M059J (cell line): ENCODE data around the gene ZNF236. TPM values are rescaled to one million over a fixed set of nuclear protein-coding genes. Genes with fewer than 3 reads are reported as not detected.
"Not testable (repeated sequence)": the region's sequence is repeated elsewhere in the genome, so short reads cannot be mapped to it uniquely, and the experiment has no call there.

Experiments used
- DNase-seq: peaks from one replicate; pipeline ENCODE4 v3.0.0-alpha.2; 2012; ENCODE audit warnings: low read depth
- total RNA-seq: library from RNA; depleted of rRNA; stranded (reverse); fragments of >200 nt; shearing (Covaris generic); gene quantifications from 2 replicates; pipeline ENCODE4 v1.2.3, GENCODE V29; 2014; rRNA removed

Gene ZNF236
- 3.6 and 6.1 TPM in 2 replicates for total RNA-seq

DNA sequence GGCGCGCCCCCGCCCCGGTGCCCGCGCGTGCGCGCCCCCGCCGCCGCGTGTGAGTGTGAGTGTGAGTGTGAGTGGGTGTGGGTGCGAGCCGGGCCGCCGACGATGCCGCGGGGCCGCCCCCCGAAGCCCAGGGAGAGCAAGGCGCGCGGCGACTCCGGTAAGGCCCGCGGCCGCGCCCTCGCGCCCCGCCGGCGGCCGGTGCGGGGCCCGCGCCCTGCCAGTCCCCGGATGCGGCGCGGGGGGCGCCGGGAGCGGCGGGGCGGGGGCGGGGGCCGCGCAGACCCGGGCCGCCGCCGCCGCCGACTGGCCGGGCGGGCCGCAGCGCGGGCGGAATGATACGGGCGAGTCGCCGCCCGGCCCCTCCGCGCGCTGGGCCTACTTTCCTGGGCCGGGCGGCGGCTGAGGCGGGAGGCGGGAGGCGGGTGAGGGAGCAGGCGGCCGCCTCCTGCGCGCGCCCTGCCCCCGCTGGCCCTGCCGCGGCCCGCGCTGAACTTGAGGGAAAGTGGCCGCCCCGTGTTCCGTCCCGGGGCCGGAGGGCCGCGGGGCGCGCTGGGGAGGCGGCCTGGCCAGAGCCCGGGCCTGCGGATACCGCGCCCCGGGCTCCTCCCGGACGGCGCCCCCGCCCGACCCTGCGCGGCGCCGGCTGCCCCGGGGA lies at the start of gene ZNF236:
ZNF236 (plus strand) TSS at position 52 of the 655 bp plus-strand sequence; CDS start at position 103, 51 bp downstream.
- DNase-seq, result peak; percentile 58

DNA sequence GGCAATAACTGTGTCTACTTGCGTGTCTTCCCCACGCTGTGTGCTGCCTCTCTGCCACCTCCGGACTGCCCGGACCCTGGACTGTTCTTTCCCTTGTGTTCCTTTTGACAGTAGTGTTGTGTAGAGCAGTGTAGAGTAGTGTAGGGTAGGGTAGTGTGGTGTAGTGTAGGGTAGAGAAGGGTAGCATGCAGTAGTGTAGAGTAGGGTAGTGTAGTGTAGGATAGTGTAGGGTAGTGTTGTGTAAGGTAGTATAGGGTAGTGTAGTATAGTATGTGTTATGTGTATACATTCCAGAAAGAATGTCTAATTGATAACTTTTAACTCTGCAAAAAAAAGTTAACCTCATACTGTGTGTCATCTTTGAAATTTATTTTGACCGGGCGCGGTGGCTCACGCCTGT lies 49.7 kb upstream of the ZNF236 start:
- no peak for DNase-seq

DNA sequence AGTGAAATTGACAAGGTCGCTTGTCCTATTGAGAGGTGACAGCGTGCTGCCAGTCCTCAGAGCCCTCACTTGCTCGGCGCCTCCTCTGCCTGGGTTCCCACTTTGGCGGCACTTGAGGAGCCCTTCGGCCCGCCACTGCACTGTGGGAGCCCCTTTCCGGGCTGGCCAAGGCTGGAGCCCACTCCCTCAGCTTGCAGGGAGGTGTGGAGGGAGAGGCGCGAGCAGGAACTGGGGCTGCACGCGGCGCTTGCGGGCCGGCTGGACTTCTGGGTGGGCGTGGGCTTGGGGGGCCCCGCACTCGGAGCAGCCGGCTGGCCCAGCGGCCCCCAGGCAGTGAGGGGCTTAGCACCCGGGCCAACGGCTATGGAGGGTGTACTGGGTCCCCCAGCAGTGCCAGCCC lies 45.3 kb upstream of the ZNF236 start:
- not testable (repeated sequence) for DNase-seq

DNA sequence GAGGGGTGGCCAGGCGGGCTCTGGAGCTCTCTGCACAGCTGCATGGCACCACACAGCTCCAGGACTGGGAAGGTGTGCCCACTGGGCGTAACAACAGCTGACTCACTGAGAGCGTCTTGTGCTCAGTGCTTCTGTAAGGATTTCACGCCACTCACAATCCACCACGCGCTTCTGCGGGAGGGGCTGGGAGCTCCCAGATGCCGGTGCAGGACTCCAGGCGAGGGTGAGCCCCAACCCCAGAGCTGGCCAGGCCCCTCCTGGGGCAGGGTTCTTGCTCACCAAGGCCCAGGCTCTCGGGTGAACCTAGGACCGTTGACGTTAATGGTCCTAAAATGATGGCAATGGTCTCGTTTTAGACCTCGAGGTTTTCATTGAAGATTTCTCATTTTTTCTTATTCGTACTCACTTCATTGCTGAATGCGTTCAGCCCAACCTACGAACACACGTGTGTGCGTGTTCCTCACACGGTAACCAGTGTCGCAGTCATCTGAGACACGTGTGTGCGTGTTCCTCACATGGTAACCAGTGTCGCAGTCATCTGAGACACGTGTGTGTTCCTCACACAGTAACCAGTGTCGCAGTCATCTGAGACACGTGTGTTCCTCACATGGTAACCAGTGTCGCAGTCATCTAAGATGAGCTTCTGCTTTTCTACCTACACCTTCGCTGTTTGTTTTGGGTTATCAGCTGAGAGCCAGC lies 38.4 kb upstream of the ZNF236 start:
- DNase-seq, result no peak

DNA sequence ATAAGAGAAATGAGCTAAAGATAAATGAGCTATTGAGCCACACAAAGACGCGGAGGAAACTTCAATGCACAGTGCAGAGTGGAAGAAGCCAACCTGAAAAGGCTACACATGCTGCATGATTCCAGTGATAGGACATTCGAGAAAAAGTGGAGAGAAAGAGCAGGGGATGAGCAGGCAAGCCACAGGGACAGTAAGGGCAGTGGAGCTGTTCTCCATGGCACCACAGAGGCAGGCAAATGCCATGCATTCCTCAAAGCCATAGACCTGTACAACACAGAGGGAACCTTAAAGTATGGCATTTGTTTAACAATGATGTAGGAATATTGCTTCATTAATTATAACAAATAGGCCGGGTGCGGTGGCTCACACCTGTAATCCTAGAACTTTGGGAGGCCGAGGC lies 36.5 kb upstream of the ZNF236 start:
- DNase-seq, result no peak

DNA sequence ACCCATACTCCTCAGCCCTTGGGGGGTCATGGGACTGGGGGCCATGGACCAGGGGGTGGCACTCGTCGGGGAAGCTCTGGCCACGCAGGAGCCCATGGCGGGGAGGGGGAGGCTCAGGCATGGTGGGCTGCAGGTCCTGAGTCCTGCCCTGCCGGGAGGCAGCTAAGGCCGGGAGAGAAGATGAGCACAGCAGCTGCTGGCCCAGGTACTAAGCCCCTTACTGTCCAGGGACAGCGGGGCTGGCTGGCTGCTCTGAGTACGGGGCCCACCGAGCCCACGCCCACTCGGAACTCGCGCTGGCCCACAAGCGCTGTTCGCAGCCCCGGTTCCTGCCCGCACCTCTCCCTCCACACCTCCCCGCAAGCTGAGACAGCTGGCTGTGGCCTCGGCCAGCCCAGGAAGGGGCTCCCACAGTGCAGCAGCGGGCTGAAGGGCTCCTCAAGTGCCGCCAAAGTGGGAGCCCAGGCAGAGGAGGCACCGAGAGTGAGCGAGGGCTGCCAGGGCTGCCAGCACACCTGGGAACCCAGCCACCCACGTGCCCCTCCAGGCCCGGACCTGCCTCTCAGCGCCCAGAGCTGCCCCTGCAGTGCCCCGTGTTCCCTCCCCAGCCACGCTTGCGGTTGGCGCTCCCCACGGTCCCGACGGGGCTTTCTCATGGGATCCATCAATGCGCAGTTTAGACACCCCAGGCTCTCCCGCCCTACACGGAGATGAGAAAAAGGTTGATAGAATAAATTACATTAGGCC lies 33.6 kb upstream of the ZNF236 start:
- DNase-seq, result no peak

DNA sequence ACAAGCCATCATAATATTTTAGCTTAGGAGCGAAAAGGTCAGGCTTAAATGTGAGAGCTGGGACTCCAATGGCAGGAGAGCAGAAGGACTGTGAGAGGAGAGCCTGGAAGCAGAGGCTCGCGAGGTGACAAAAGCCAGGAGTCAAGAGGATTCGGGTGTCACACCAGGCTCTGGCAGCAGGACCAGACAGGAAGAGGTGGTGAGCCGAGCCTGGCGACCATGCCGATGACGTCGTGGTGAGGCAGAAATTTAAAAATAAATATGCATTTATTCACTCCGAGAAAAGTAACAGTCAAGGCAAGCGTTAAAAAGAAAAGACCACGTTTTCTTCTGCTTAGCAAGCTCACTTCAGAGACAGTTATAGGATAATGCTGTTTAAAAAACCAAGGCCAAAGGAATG lies 31.3 kb upstream of the ZNF236 start:
- no peak for DNase-seq

DNA sequence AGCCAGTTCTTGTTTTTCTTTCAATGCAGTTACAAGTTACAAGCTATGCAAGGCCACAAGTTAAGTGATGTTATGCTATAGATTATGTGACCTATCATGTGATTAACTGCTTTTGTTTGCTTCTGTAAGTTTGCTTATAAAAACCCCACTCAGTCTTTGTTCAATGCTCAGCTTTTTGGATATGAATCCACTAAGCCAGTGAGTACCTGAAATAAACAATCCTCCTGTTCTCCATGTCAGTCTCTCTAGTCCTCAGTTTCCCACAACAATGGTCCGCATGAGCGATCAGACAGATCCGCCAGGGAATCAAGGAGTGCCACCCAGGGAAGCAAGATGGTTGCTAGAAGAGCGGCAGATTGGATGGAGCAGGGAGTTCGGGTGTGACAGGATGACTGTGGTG lies 30.7 kb upstream of the ZNF236 start:
- DNase-seq, result no peak

DNA sequence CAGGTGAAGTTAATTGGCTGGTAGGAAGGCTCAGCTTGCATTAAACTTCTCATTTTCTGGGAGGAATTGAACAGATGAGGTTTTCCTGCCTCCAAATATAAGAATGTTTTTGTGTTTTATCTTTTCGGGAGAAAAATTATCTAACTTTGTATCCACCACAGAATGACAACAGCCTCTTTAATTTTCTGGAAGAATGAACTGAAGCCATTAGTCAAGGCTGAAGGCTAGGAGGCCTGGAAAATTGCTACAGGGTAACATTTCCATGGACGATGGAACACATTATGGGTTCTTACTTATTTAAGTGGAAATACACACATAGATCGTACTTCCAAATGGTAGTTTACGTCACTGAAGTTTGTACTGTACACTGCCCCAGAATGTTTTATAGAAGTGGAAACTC lies 28.0 kb upstream of the ZNF236 start:
- no peak for DNase-seq

DNA sequence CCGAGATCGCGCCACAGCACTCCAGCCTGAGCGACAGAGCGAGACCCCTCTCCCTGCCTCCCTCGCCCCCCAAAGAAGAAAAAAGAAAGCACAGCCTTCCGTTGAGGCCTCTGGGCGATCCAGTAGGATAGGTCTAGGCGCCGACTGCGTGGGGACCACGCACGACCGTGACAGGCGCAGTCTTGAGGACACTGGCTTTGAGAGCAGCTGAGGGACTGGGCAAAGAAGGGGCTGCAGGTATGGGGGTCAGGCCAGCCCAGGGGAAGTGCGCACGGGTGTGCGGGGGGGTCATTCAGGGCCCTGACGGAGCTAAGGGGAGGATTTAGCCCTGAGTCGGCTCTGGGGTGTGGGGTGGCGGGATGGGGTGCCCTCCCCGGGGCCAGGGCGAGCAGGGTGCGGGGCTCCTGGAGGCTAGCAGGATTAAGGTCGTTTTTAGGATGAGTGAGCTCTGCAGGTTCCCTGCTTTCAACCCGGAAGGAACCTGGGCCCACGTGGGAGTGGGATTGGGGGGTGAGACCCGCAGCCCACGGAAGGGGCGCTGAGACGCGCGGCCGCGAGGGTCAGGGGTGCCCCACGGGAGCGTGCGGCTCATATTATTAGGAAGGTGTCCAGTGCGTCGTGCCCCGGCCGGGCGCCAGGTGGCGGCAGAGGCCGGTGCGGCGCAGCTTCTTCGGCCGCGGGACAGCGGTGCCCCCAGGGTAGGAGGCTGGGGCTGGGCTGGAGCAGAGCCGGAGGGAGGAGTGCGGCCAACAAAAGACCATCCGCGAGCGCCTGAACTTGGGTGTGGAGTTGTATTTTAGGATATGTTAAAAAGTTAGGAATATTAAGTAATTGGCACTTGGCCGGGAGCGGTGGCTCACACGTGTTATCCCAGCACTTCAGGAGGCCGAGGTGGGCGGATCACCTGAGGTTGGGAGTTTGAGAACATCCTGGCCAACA lies 20.5 kb upstream of the ZNF236 start:
- DNase-seq, result peak; percentile 49

DNA sequence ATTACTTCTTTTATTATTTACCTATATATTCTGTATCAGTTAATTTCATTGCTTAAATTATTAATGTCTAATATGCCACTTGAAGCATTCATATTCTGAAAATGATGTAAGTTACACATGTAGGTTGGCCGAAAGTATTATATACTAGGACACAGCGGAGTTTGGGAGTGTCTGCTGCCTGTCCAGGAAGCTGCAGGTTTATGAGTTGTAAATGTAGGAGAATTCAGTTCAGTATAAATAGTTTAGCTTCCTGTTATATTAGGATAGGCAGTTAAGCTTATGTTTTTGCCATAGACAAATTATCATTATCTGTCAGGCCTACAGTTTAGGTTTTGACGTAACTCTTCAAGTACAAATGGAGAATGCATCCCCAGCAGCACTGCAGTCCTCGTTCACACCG lies 18.9 kb upstream of the ZNF236 start:
- DNase-seq, result no peak

DNA sequence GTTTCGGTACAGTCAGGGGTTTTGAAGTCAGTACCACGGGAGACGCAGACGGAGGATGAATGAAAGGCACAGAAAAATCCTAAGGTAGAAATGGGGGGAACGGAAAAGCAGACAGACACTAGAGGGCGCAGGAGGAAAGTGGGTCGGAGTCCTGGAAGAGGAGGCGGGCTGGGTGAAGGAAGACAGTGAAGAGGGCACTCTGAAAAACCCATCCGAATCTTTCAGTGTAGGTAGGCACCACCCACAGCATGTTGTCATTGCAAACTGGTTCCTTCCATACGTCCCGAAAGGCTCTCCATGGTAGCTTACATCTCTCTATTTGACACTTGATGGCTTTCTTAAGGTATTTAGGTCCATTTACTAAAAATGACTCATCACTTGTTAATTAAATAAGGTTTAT lies 18.5 kb upstream of the ZNF236 start:
- DNase-seq, result peak; percentile 65

DNA sequence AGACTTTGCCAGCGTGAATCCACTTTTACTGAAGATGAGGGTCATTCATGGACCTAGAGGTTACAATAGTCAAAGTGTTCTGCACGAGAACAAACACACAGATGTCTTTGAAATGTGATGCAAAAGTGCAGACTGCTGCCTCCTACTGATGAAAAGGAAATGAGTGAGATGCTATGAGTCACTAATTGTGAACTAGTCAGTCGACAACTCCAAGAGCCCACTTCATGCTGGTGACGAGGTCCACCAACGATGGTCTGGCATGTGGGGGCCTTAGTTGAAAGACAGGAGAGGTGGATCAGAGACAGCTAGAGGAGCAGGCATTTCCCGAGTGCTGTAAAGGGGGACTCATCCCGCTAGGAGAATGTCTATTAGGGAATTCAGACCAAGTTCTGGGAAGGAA lies 17.1 kb upstream of the ZNF236 start:
- DNase-seq, result peak; percentile 18

DNA sequence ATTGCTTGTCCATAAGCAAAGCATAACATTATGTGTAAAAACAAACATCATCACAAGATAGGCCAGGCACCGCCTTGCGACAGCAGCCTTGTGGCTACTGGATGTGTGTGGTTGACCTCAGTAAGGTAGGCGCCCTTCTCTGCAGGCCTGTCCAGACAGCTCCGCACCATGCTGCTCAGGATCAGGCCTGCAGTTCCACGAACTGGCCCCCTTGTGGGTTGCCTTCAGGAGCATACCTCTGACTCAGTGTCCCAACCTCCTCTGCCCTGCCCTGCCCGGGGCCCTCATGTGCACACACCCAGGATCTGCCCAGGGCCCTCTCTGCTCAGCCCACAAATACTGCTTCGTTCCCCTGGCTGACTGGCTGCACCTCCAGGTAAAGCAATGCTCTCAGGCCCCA lies 16.1 kb upstream of the ZNF236 start:
- DNase-seq, result no peak

DNA sequence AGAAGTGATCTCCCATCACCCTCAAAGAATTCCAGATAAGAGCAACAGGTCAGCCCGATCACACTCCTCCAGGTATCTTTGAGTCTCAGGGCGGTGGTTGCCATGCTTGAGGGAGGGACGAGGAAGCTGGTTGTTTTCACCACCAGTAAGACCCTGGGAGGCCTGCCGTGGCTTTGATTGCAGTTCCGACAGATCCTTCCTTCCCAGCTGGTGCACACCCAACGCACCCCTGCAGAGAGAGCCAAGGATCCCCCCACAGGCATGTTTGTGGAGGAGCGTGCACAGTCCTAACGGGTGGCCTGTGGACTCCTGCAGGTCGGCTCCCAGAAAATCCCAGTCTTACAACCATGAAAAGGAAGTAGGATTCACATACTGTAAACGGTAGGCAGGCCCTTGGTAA lies 13.8 kb upstream of the ZNF236 start:
- DNase-seq, result no peak

DNA sequence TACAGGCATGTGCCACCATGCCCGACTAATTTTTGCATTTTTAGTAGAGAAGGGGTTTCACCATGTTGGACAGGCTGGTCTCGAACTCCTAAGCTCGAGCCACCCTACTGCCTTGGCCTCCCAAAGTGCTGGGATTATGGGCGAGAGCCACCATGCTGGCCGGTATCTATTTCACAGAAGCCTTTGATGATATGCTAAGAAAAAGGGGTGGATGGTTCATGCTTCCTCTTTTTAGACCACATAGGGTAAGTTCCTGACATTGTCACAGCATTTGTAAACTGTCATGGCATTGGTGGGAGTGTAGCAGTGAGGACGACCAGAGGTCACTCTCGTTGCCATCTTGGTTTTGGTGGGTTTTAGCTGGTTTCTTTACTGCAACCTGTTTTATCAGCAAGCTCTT lies 10.8 kb upstream of the ZNF236 start:
- DNase-seq, result not testable (repeated sequence)

DNA sequence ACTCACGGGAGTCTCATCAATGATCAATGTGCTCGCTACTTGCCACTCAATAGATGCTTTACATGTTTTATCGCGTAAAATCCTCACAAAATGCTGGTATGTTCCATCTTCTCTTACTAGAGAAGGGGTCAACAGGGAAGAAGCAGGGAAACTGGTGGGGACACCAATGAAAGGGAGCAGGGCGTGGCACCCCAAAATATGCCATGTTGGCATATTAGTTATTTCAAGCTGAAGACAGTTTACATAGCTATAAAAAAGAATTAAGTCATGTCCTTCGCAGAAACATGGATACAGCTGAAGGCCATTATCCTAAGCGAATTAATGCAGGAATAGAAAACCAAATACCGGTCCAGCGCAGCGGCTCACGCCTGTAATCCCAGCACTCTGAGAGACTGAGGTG lies 8.1 kb upstream of the ZNF236 start:
- no peak for DNase-seq

DNA sequence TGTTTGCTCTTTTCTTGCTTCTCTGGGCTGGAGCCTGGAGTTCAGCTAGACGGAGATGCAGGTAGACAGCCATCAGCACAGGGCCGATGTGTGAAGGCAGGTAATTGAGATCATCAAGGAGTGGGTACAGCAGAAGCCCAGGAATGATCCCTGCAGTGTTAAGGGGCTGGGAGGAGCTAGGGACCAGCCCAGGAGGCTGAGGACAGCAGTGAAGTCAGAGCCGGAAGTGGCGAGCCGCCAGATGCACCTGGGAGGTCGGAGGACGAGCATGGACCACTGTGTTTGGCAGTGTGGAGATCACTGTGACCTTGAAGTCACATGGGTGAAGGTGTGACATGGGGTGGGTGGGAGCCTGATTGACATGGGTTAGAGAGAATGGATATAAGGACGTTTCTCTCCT lies 6.2 kb upstream of the ZNF236 start:
- no peak for DNase-seq

DNA sequence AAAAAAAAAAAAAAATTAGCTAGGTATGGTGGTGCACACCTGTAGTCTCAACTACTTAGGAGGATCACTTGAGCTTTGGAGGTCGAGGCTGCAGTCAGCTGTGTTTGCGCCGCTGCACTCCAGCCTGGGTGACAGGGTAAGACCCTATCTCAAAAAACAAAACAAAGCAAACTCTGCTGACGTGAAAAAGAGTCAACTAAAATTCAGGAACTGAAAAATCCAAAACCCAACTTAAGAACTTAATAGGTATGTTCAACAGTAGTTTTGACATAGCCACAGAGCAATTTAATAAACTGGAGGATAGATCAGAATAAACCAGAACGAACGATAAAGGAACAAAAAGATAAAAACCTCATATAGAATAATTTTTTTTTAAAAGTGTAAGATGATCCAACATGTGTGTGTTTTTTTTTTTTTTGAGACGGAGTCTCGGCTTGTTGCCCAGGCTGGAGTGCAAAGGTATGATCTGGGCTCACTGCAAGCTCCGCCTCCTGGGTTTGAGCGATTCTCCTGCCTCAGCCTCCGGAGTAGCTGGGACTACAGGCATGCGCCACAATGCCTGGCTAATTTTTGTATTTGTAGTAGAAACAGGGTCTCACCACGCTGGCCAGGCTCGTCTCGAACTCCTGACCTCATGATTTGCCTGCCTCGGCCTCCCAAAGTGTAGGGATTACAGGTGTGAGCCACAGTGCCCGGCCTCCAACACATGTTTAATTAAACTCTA lies 4.3 kb upstream of the ZNF236 start:
- DNase-seq, result no peak

DNA sequence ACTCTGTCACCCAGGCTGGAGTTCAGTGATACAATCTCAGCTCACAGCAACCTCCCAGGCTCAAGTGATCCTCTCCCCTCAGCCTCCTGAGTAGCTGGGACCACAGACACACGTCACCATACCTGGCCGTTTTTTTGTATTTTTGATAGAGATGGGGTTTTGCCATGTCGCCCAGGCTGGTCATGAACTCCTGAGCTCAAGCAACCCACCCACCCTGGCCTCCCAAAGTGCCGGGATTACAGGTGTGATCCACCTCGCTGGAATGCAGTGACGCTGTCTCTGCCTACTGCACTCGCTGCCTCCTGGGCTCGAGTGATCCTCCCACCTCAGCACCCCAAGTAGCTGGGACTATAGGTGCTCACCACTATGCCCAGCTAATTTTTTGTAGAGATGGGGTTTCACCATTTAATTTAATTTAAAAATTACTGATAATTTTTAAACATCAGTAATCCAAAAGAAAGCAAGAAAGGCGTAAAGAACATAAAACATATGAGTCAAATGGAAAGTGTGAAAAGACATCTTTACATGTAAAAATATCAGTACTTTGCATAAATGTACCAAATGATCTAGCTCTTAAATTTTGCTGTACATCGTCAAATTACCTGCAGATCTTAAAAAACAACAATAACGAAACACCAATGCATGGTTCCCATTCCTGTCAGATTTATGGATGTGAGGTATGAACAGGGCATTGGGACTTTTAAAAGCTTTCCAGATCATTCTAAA lies 2.8 kb upstream of the ZNF236 start:
- no peak for DNase-seq
